SK-N-SH (cell line): ENCODE results near the gene RAF1. TPM values are rescaled to one million over a fixed set of nuclear protein-coding genes. Genes with fewer than 3 reads are reported as not detected.

ENCODE experiments used
- CTCF ChIA-PET: fragments of 300-600, 350-600 bp; formaldehyde crosslinking; extraction: SDS; loops from one replicate; lab custom pipeline; 2021; lab: Yijun Ruan, JAX
- POLR2A ChIA-PET: fragments of 350-600 bp; sonication (Branson Sonifier 250); formaldehyde crosslinking; extraction: SDS; loops from one replicate; lab custom pipeline; 2020; ENCODE audit warnings: antibody characterized with exemption, inconsistent platforms; lab: Yijun Ruan, JAX
- DNase-seq: peaks from one replicate; pipeline ENCODE4 v3.0.0; 2012
- H2AFZ ChIP-seq: fragments of 200-600 bp; sonication (generic); 2 replicates; pipeline ENCODE4 v1.8.1; 2016; ENCODE audit warnings: antibody characterized with exemption, mild to moderate bottlenecking, low read depth
- H3F3A ChIP-seq: fragments of 200-600 bp; sonication (generic); replicated peaks from 2 replicates; pipeline ENCODE3; 2016; ENCODE audit warnings: antibody characterized with exemption, mild to moderate bottlenecking; ENCODE audit not compliant: insufficient read depth
- H3K27ac ChIP-seq, 2 experiments: fragments of 200-500 bp in 1 of 2; fragments of 200-600 bp in 1 of 2; sonication (Bioruptor generic) in 1 of 2; sonication (generic), shearing (Covaris generic) in 1 of 2; 2 replicates each; pipeline versions ENCODE4 v1.5.1 to v1.6.1; 2014 to 2016; ENCODE audit warnings: low read depth in 2 of 2, inconsistent platforms in 1 of 2, low read length in 1 of 2, mild to moderate bottlenecking in 1 of 2, mixed read lengths in 1 of 2
- H3K27me3 ChIP-seq: fragments of 200-600 bp; sonication (generic), shearing (Covaris generic); 2 replicates; pipeline ENCODE4 v1.6.1; 2016; ENCODE audit warnings: mixed run types; ENCODE audit not compliant: insufficient read depth
- H3K36me3 ChIP-seq, 2 experiments: fragments of 200-500 bp in 1 of 2; fragments of 200-600 bp in 1 of 2; sonication (Bioruptor generic) in 1 of 2; sonication (generic) in 1 of 2; replicated peaks in 1 of 2; 2 replicates each; pipeline versions ENCODE3 to v1.5.1; 2014 to 2016; ENCODE audit warnings: low read length in 1 of 2, mild to moderate bottlenecking in 1 of 2; ENCODE audit not compliant: insufficient read depth in 2 of 2, control insufficient read depth in 1 of 2
- H3K4me1 ChIP-seq, 2 experiments: fragments of 200-500 bp in 1 of 2; fragments of 200-600 bp in 1 of 2; sonication (Bioruptor generic) in 1 of 2; sonication (generic), shearing (Covaris generic) in 1 of 2; 2 replicates each; pipeline versions ENCODE4 v1.5.1 to v1.6.1; 2014 to 2016; ENCODE audit warnings: low read depth in 1 of 2, low read length in 1 of 2, mixed run types in 1 of 2; ENCODE audit not compliant: insufficient read depth in 2 of 2, control insufficient read depth in 1 of 2
- H3K4me2 ChIP-seq: fragments of 200-600 bp; sonication (generic), shearing (Covaris generic); 2 replicates; pipeline ENCODE4 v1.6.1; 2017; ENCODE audit warnings: mixed run types
- H3K4me3 ChIP-seq, 2 experiments: fragments of 200-500 bp in 1 of 2; fragments of 200-600 bp in 1 of 2; sonication (Bioruptor generic) in 1 of 2; sonication (generic), shearing (Covaris generic) in 1 of 2; 2 replicates each; pipeline versions ENCODE4 v1.5.1 to v1.8.1; 2014 to 2016; ENCODE audit warnings: low read depth in 2 of 2, inconsistent platforms in 1 of 2, low read length in 1 of 2, mild to moderate bottlenecking in 1 of 2, mixed read lengths in 1 of 2, moderate library complexity in 1 of 2
- H3K79me2 ChIP-seq: fragments of 200-600 bp; sonication (generic); 2 replicates; pipeline ENCODE4 v1.8.1; 2017; ENCODE audit warnings: mild to moderate bottlenecking; ENCODE audit not compliant: insufficient read depth
- H3K9ac ChIP-seq: fragments of 200-600 bp; sonication (generic); 2 replicates; pipeline ENCODE4 v1.6.1; 2017; ENCODE audit warnings: mixed run types
- H3K9me2 ChIP-seq: fragments of 200-600 bp; sonication (generic); 2 replicates; pipeline ENCODE4 v1.6.1; 2017; ENCODE audit warnings: mixed run types
- H3K9me3 ChIP-seq: fragments of 200-600 bp; sonication (generic); 2 replicates; pipeline ENCODE4 v1.6.1; 2017; ENCODE audit warnings: mixed run types, mild to moderate bottlenecking, moderate library complexity
- H4K20me1 ChIP-seq: fragments of 200-600 bp; sonication (generic); 2 replicates; pipeline ENCODE4 v1.6.1; 2017; ENCODE audit warnings: mild to moderate bottlenecking, mixed run types; ENCODE audit not compliant: insufficient read depth
- CHD2 ChIP-seq: fragments of 150-350 bp; IDR thresholded peaks from 2 replicates; pipeline ENCODE4 v1.6.1; 2018; ENCODE audit warnings: low read length; ENCODE audit not compliant: partially characterized antibody
- ELF1 ChIP-seq: IDR thresholded peaks from 2 replicates; pipeline ENCODE4 v1.4.0; 2012
- EP300 ChIP-seq, 2 experiments: IDR thresholded peaks; 2 replicates each; pipeline versions ENCODE4 v1.4.0 to v1.6.1; 2012; ENCODE audit warnings: borderline replicate concordance in 1 of 2, low read depth in 1 of 2, low read length in 1 of 2
- GABPA ChIP-seq: IDR thresholded peaks from 2 replicates; pipeline ENCODE4 v1.4.0; 2012; ENCODE audit warnings: low read depth, mild to moderate bottlenecking
- IRF3 ChIP-seq: fragments of 150-350 bp; IDR thresholded peaks from 2 replicates; pipeline ENCODE4 v1.6.1; 2016; ENCODE audit warnings: mild to moderate bottlenecking, low read depth, low read length
- MAX ChIP-seq: IDR thresholded peaks from 2 replicates; pipeline ENCODE4 v1.4.0; 2012; ENCODE audit warnings: low read depth
- MXI1 ChIP-seq: IDR thresholded peaks from 2 replicates; pipeline ENCODE4 v1.6.1; 2012; ENCODE audit warnings: mild to moderate bottlenecking, low read depth, low read length, improper control_type of control experiment
- NRF1 ChIP-seq: IDR thresholded peaks from 2 replicates; pipeline ENCODE4 v1.6.1; 2012; ENCODE audit warnings: low read depth, mild to moderate bottlenecking, low read length
- PBX3 ChIP-seq: IDR thresholded peaks from 2 replicates; pipeline ENCODE4; 2012
- POLR2AphosphoS5 ChIP-seq: IDR thresholded peaks from 2 replicates; pipeline ENCODE4 v1.6.1; 2012; ENCODE audit warnings: low read depth, low read length
- REST ChIP-seq: IDR thresholded peaks from 2 replicates; pipeline ENCODE4 v1.6.1; 2012; ENCODE audit warnings: mild to moderate bottlenecking, low read depth, low read length, moderate library complexity
- RFX5 ChIP-seq: IDR thresholded peaks from 2 replicates; pipeline ENCODE4 v1.6.1; 2012; ENCODE audit warnings: mild to moderate bottlenecking, improper control_type of control experiment, low read length
- SMC3 ChIP-seq: IDR thresholded peaks from 2 replicates; pipeline ENCODE4 v1.6.1; 2012; ENCODE audit warnings: low read depth, low read length, improper control_type of control experiment
- TCF12 ChIP-seq: IDR thresholded peaks from 2 replicates; pipeline ENCODE4 v1.4.0; 2012
- TEAD4 ChIP-seq: IDR thresholded peaks from 2 replicates; pipeline ENCODE4 v1.4.0; 2012; ENCODE audit warnings: mild to moderate bottlenecking, borderline replicate concordance; ENCODE audit not compliant: insufficient read depth
- USF2 ChIP-seq: fragments of 150-350 bp; IDR thresholded peaks from 2 replicates; pipeline ENCODE4 v1.6.1; 2017; ENCODE audit warnings: antibody characterized with exemption, low read length, low read depth, borderline replicate concordance
- ZBTB33 ChIP-seq: IDR thresholded peaks from 2 replicates; pipeline ENCODE4 v1.4.0; 2012; ENCODE audit warnings: low read depth, borderline replicate concordance
- WGBS: methylation state at CpG from one replicate; pipeline ENCODE4 v1.1.6; 2017; ENCODE audit warnings: low lambda C conversion rate; 5-methylcytosine and 5-hydroxymethylcytosine counted together
- polyA plus RNA-seq, 3 experiments: library from polyadenylated mRNA; depleted of rRNA; stranded (reverse); fragments of >200 nt; gene quantifications; 2 replicates each; pipeline ENCODE4 v1.2.3, GENCODE V29; 2012

Gene RAF1
- polyA plus RNA-seq, 1 of the 3 experiments (the other 2 are of a cell fraction), result 58.7 TPM

GRCh38 chr3:12638105-12638504 is 25.8 kb downstream of the RAF1 start:
- no peak for DNase-seq
- H3K9ac ChIP-seq, result no peak overlapping the region
- no peaks in the 10 kb centered on the region for H3K27me3 ChIP-seq
- H3K36me3 ChIP-seq, result peaks cover 0 to 13% of the 10 kb centered on the region in 2 experiments
- ChIA-PET CTCF (no interaction called here), POLR2A (no interaction called here)
- H3K9me2 ChIP-seq, result no peaks in the 10 kb centered on the region
- peaks cover 0 to 6% of the 10 kb centered on the region in 2 experiments; a peak in 2 of 4 replicates for H3K4me1 ChIP-seq
- H3F3A ChIP-seq, result peaks cover 7% of the 10 kb centered on the region
- H3K79me2 ChIP-seq, result peaks cover 100% of the 10 kb centered on the region
- peaks cover 82% of the 10 kb centered on the region for H4K20me1 ChIP-seq
- H3K4me2 ChIP-seq, result no peak overlapping the region
- no peak overlapping the region for H2AFZ ChIP-seq
- WGBS, result 21% methylated on average over 1 of the region's 1 CpG
- no peak for TF ChIP-seq EP300 (IDR thresholded peaks at IDR 0.05; ENCODE audit: borderline replicate concordance in 1 of 2, low read depth in 1 of 2, low read length in 1 of 2)
- peak; percentile 25; the same call in 1 of the 2 replicates for TF ChIP-seq TCF12
- no peak overlapping the region for H3K4me3 ChIP-seq
- no peak overlapping the region for H3K27ac ChIP-seq
- H3K9me3 ChIP-seq, result no peaks in the 10 kb centered on the region

GRCh38 chr3:12633108-12633507 is 30.8 kb downstream of the RAF1 start:
- 95% methylated on average over 4 of the region's 4 CpGs for WGBS
- H3F3A ChIP-seq, result peaks cover 14% of the 10 kb centered on the region
- no peaks in the 10 kb centered on the region for H3K27me3 ChIP-seq
- H3K36me3 ChIP-seq, result peaks cover 0 to 13% of the 10 kb centered on the region in 2 experiments
- H2AFZ ChIP-seq, result no peak overlapping the region
- H3K4me1 ChIP-seq, result peaks cover 11% of the 10 kb centered on the region in 2 experiments; a peak in 3 of 4 replicates
- H3K4me2 ChIP-seq, result no peak overlapping the region
- H3K9me2 ChIP-seq, result no peaks in the 10 kb centered on the region
- no peak for DNase-seq
- H4K20me1 ChIP-seq, result peaks cover 90% of the 10 kb centered on the region
- no peaks in the 10 kb centered on the region for H3K9me3 ChIP-seq
- CTCF ChIA-PET, result interaction anchor here (1.5 to 1.8 kb wide), 2 partner anchors 12 to 87 kb away, joined by 4 read pairs; no protein-coding TSS in a partner anchor
- H3K4me3 ChIP-seq, result no peak overlapping the region
- H3K79me2 ChIP-seq, result peaks cover 100% of the 10 kb centered on the region
- no peak overlapping the region for H3K9ac ChIP-seq
- no peak overlapping the region for H3K27ac ChIP-seq
- POLR2A ChIA-PET, result no interaction called here
- no peak for TF ChIP-seq USF2
- TF ChIP-seq CHD2, result no peak
- TF ChIP-seq REST, result no peak
- TF ChIP-seq PBX3, result no peak
- TF ChIP-seq ELF1, result no peak
- no peak for TF ChIP-seq TEAD4
- no peak for TF ChIP-seq IRF3
- TF ChIP-seq GABPA, result no peak
- no peak for TF ChIP-seq POLR2AphosphoS5
- TF ChIP-seq RFX5, result no peak
- TF ChIP-seq MAX, result no peak
- TF ChIP-seq SMC3, result no peak
- TF ChIP-seq MXI1, result no peak
- no peak for TF ChIP-seq TCF12
- no peak for TF ChIP-seq NRF1
- no peak for TF ChIP-seq EP300 (IDR thresholded peaks at IDR 0.05; ENCODE audit: borderline replicate concordance in 1 of 2, low read depth in 1 of 2, low read length in 1 of 2)
- TF ChIP-seq ZBTB33, result no peak
